Measurements from ENCODE around the gene PTGS1.
"Not testable (repeated sequence)": the region's sequence is repeated elsewhere in the genome, so short reads cannot be mapped to it uniquely, and the experiment has no call there.

PTGS1 gene

GRCh38 chr9:122347348-122348287 lies 23.2 kb upstream of the PTGS1 start:
- DNase-seq: peak; percentile 86

GRCh38 chr9:122348288-122348777 lies 22.5 kb upstream of the PTGS1 start:
- DNase-seq: peak; percentile 53

- no peak for DNase-seq
Measured at GRCh38 chr9:122348791-122349190, 22.0 kb upstream of the PTGS1 start.

- DNase-seq: no peak
Measured at GRCh38 chr9:122349201-122349600, 21.6 kb upstream of the PTGS1 start.

- peak; percentile 91 for DNase-seq
Measured at GRCh38 chr9:122350577-122351355, 20.1 kb upstream of the PTGS1 start.

GRCh38 chr9:122354536-122355199 lies 16.2 kb upstream of the PTGS1 start:
- DNase-seq: no peak

GRCh38 chr9:122355336-122355875 lies 15.4 kb upstream of the PTGS1 start:
- no peak for DNase-seq

GRCh38 chr9:122356627-122357026 lies 14.2 kb upstream of the PTGS1 start:
- peak; percentile 53 for DNase-seq

GRCh38 chr9:122360891-122361290 lies 9.9 kb upstream of the PTGS1 start:
- peak; percentile 32 for DNase-seq

- not testable (repeated sequence) for DNase-seq
Measured at GRCh38 chr9:122363131-122363530, 7.7 kb upstream of the PTGS1 start.

- no peak for DNase-seq
Measured at GRCh38 chr9:122364117-122364782, 6.6 kb upstream of the PTGS1 start.

GRCh38 chr9:122364783-122365150 lies 6.1 kb upstream of the PTGS1 start:
- DNase-seq: no peak

GRCh38 chr9:122366074-122366660 lies 4.7 kb upstream of the PTGS1 start:
- DNase-seq: no peak

- DNase-seq: no peak
Measured at GRCh38 chr9:122367065-122367464, 3.8 kb upstream of the PTGS1 start.

GRCh38 chr9:122367774-122368460 lies 2.9 kb upstream of the PTGS1 start:
- no peak for DNase-seq

- DNase-seq: no peak
Measured at GRCh38 chr9:122368642-122369041, 2.2 kb upstream of the PTGS1 start.

- peak; percentile 89 for DNase-seq
Measured at GRCh38 chr9:122370303-122370702, 521 bp upstream of the PTGS1 start.

GRCh38 chr9:122371846-122372245 lies 1.0 kb downstream of the PTGS1 start:
- no peak for DNase-seq

GRCh38 chr9:122372856-122373845 lies 2.3 kb downstream of the PTGS1 start:
- no peak for DNase-seq

GRCh38 chr9:122374885-122375420 lies 4.1 kb downstream of the PTGS1 start:
- DNase-seq: peak; percentile 85
